Colonic mucosa (tissue), 4 donors: ENCODE data around the gene AP5B1. TPM values are rescaled to one million over a fixed set of nuclear protein-coding genes. Genes with fewer than 3 reads are reported as not detected.
"Not testable (repeated sequence)": the region's sequence is repeated elsewhere in the genome, so short reads cannot be mapped to it uniquely, and the experiment has no call there.

Source experiments
- DNase-seq: peaks from one replicate; pipeline ENCODE4 v3.0.0-alpha.2; 2020
- H3K27ac ChIP-seq: fragments of 200-600 bp; one replicate; pipeline ENCODE4 v1.8.0; 2021
- H3K27me3 ChIP-seq: fragments of 200-600 bp; one replicate; pipeline ENCODE4 v1.8.0; 2021
- H3K36me3 ChIP-seq: fragments of 200-600 bp; one replicate; pipeline ENCODE4 v1.8.0; 2021
- H3K4me1 ChIP-seq: fragments of 200-600 bp; one replicate; pipeline ENCODE4 v1.8.0; 2021; ENCODE audit warnings: mild to moderate bottlenecking
- H3K4me3 ChIP-seq: fragments of 200-600 bp; one replicate; pipeline ENCODE4 v1.8.0; 2021
- H3K9ac ChIP-seq, 2 donors: one replicate each; pipeline ENCODE4 v1.7.0; 2013; ENCODE audit warnings: control low read depth in 2 of 2, low read depth in 2 of 2, low read length in 2 of 2
- H3K9me3 ChIP-seq: fragments of 200-600 bp; one replicate; pipeline ENCODE4 v1.8.0; 2021
- CTCF ChIP-seq: fragments of 200-600 bp; IDR thresholded peaks from one replicate; pipeline ENCODE4 v1.8.0; 2022; ENCODE audit warnings: antibody characterized with exemption, mild to moderate bottlenecking
- intact Hi-C: fragments of 100-400 bp; cut with DNase I; formaldehyde crosslinking; loops from one replicate; pipeline ENCODE4 v1.14.1; 2022
- total RNA-seq, 2 donors: library from RNA; stranded (reverse); fragmentation: NEBNext Ultra II Directional in 1 of 2; extraction: Animal tissue kit (Norgen Biotek cat#: 25700) in 1 of 2; gene quantifications; one replicate each; pipeline ENCODE4 v1.2.1, GENCODE V29; 2021
- donor health status: healthy.
- donor health status: DM: no; HTN: no; CAD: no.
- donor health status: DM: no; HTN: no; CAD: no.

AP5B1 gene
- total RNA-seq, 2 donors from 2014 or later = 17.6 to 20.1 TPM

- no peak overlapping the region for H3K9ac ChIP-seq
Observed at GRCh38 chr11:65741185-65741584, 39.6 kb downstream of the AP5B1 start.

GRCh38 chr11:65739022-65739421, 41.8 kb downstream of the AP5B1 start:
- Histone ChIP-seq H3K9ac (no peak overlapping the region), H3K9me3 (no peaks in the 10 kb centered on the region), H3K36me3 (no peaks in the 10 kb centered on the region), H3K4me1 (no peaks in the 10 kb centered on the region), H3K27ac (no peak overlapping the region), H3K4me3 (no peak overlapping the region), H3K27me3 (no peaks in the 10 kb centered on the region)
- DNase-seq = peak; percentile 33
- intact Hi-C loops = no loop called here
- TF ChIP-seq CTCF = no peak

More at GRCh38 chr11:65741185-65741584, 39.6 kb downstream of the AP5B1 start:
- intact Hi-C loops = no loop called here
- Histone ChIP-seq H3K4me1 (no peaks in the 10 kb centered on the region), H3K4me3 (no peak overlapping the region), H3K27ac (no peak overlapping the region), H3K9me3 (no peaks in the 10 kb centered on the region), H3K27me3 (no peaks in the 10 kb centered on the region), H3K36me3 (no peaks in the 10 kb centered on the region)
- DNase-seq = no peak
- TF ChIP-seq CTCF = no peak

GRCh38 chr11:65736810-65737209, 44.0 kb downstream of the AP5B1 start:
- Histone ChIP-seq H3K9ac (no peak overlapping the region), H3K36me3 (no peaks in the 10 kb centered on the region), H3K4me1 (no peaks in the 10 kb centered on the region), H3K4me3 (no peak overlapping the region), H3K27me3 (no peaks in the 10 kb centered on the region), H3K27ac (no peak overlapping the region), H3K9me3 (no peaks in the 10 kb centered on the region)
- no peak for TF ChIP-seq CTCF
- intact Hi-C loops = no loop called here
- no peak for DNase-seq

- intact Hi-C loops = not testable (repeated sequence)
Observed at GRCh38 chr11:65735111-65735510, 45.7 kb downstream of the AP5B1 start.

GRCh38 chr11:65730461-65730860, 50.3 kb downstream of the AP5B1 start:
- H3K27ac ChIP-seq = no peak overlapping the region
- intact Hi-C loops = no loop called here
- TF ChIP-seq CTCF = no peak
- H3K9me3 ChIP-seq = no peaks in the 10 kb centered on the region
- H3K9ac ChIP-seq = no peak overlapping the region
- no peaks in the 10 kb centered on the region for H3K36me3 ChIP-seq
- no peaks in the 10 kb centered on the region for H3K4me1 ChIP-seq
- H3K27me3 ChIP-seq = no peaks in the 10 kb centered on the region
- no peak for DNase-seq
- no peak overlapping the region for H3K4me3 ChIP-seq

More at GRCh38 chr11:65735111-65735510, 45.7 kb downstream of the AP5B1 start:
- H3K4me3 ChIP-seq, H3K9me3 ChIP-seq, DNase-seq, H3K36me3 ChIP-seq, H3K4me1 ChIP-seq, H3K9ac ChIP-seq, H3K27ac ChIP-seq, H3K27me3 ChIP-seq: not testable (repeated sequence)

GRCh38 chr11:65727865-65728264, 52.9 kb downstream of the AP5B1 start:
- Histone ChIP-seq H3K9ac (no peak overlapping the region), H3K27ac (no peak overlapping the region), H3K36me3 (no peaks in the 10 kb centered on the region), H3K9me3 (no peaks in the 10 kb centered on the region), H3K27me3 (no peaks in the 10 kb centered on the region), H3K4me1 (no peaks in the 10 kb centered on the region), H3K4me3 (no peak overlapping the region)
- TF ChIP-seq CTCF = no peak
- intact Hi-C loops = loop anchor here (10.0 kb wide), 2 partner anchors 47 to 267 kb away; no protein-coding TSS in a partner anchor
- no peak for DNase-seq
